GM12864 (cell line): ENCODE data around the gene ELMO1.

ENCODE experiments used
- DNase-seq: peaks from one replicate; pipeline ENCODE4 v3.0.0-alpha.2; 2011; ENCODE audit warnings: low read depth
- H3K4me3 ChIP-seq: 2 replicates; pipeline ENCODE4 v1.5.1; 2011; ENCODE audit warnings: mild to moderate bottlenecking, low read depth, low read length, control low read depth
- TF ChIP-seq, protein P1 (sequence below): IDR thresholded peaks from 2 replicates; pipeline ENCODE4 v1.5.1; 2011; ENCODE audit warnings: low read depth, mild to moderate bottlenecking, moderate library complexity, low read length, control low read depth, inconsistent platforms; ENCODE audit errors: missing control alignments

Gene ELMO1

DNA sequence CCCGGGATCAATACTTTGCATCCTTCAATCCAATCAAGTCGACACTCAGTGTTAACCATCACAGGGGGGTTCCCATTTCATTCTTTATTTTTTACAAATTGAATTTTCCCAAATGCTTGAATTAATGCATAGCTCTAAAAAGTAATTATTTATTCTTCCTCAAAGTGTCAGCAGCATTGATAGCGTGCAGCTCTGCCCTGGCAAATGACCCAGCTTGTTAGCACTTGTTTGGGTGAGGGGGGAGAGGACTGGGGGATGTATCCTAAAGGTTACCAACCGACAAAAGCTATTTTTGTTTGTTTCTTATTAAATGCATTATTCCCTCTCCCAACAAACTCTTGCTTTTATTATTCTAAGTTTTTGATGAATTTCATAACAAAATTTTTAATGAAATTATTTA lies 27.0 kb upstream of the ELMO1 start:
- H3K4me3 ChIP-seq, result no peak overlapping the region
- DNase-seq, result no peak
- TF ChIP-seq, protein P1, sequence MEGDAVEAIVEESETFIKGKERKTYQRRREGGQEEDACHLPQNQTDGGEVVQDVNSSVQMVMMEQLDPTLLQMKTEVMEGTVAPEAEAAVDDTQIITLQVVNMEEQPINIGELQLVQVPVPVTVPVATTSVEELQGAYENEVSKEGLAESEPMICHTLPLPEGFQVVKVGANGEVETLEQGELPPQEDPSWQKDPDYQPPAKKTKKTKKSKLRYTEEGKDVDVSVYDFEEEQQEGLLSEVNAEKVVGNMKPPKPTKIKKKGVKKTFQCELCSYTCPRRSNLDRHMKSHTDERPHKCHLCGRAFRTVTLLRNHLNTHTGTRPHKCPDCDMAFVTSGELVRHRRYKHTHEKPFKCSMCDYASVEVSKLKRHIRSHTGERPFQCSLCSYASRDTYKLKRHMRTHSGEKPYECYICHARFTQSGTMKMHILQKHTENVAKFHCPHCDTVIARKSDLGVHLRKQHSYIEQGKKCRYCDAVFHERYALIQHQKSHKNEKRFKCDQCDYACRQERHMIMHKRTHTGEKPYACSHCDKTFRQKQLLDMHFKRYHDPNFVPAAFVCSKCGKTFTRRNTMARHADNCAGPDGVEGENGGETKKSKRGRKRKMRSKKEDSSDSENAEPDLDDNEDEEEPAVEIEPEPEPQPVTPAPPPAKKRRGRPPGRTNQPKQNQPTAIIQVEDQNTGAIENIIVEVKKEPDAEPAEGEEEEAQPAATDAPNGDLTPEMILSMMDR, result no peak

- DNase-seq, result no peak
- TF ChIP-seq, protein P1, result no peak
- H3K4me3 ChIP-seq, result no peak overlapping the region
Measured at GRCh38 chr7:37471619-37472018, 23.0 kb upstream of the ELMO1 start.

DNA sequence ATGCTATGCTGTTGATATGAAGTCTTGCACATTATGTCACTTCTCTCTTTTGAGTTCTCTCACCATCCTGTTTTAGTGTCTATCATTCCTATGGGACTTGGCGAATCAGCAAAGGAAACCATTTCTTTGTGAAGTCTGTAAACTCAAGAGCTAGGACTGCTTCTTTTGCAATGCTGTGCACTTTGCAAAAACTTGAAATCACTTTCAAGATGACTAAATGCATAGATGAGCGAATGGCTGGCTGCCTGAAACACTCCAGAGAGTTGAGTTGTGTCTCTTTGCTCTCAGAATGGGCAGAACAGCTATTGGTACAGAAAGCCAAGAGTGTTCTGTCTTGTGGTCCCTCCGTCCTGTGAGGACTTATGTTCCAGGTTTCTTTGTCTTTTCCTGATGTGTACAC lies 18.3 kb upstream of the ELMO1 start:
- no peak overlapping the region for H3K4me3 ChIP-seq
- TF ChIP-seq, protein P1, result no peak
- DNase-seq, result peak; percentile 18

GRCh38 chr7:37462138-37462537 lies 13.5 kb upstream of the ELMO1 start:
- TF ChIP-seq, protein P1, result no peak
- no peak for DNase-seq
- H3K4me3 ChIP-seq, result no peak overlapping the region

DNA sequence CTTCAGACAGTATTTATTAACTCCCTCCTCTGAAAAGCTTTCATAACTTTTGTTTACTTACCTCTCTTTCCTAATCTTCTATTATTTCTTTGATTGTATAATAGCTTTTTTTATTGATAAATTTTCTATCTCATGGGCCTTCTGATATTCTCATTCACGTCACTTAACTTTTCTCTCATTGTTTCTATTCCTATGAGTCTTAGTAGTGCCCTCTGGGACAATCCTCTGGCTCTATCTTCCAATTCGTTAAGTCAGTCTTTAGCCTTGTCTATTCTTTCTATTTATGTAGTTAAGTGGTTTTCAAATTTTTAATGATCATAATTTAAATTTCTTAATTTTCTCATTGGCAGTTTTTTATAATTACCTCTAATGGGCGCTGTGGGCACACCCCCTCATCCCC lies 6.4 kb upstream of the ELMO1 start:
- TF ChIP-seq, protein P1, result no peak
- no peak for DNase-seq
- no peak overlapping the region for H3K4me3 ChIP-seq

DNA sequence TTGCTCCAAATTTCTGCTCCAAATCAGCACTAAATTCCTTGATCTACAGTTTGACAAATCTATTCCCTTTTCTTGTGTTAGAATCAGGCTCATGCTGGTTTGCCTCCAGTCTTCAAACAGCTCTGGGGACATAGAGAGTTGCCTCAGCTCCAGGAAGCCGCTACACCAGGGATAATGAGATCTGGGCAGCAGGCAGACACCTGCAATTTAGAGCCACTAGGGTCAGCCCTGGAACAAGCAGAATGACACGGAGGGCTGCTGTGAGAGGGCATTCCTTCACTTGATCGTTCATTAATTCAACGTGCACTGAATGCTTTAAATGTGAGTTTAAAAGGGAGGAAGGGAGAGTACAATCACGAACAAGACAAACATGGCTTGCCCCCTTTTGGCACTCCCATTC lies 3.7 kb upstream of the ELMO1 start:
- H3K4me3 ChIP-seq, result no peak overlapping the region
- TF ChIP-seq, protein P1, result no peak
- DNase-seq, result no peak

GRCh38 chr7:37450035-37450434 lies 1.4 kb upstream of the ELMO1 start:
- H3K4me3 ChIP-seq, result no peak overlapping the region
- DNase-seq, result no peak
- TF ChIP-seq, protein P1, result no peak
